NCI-H1930 (cell line): ENCODE results near the gene LYPD6.
"Not testable (repeated sequence)": the region's sequence is repeated elsewhere in the genome, so short reads cannot be mapped to it uniquely, and the experiment has no call there.

Experiments
- DNase-seq, 2 experiments: peaks; one replicate each; lab custom pipeline; 2025; lab: John Stamatoyannopoulos, UW

LYPD6 gene

GRCh38 chr2:149330127-149331022, at the start of gene LYPD6:
Gene LYPD6, plus strand, starts transcription at chr2:149330587. Its CDS starts 107,122 bp downstream, at chr2:149437709.
- peak; percentile 38 to 77 for DNase-seq

GRCh38 chr2:149281441-149281840, 48.9 kb upstream of the LYPD6 start:
- DNase-seq, result no peak

DNA sequence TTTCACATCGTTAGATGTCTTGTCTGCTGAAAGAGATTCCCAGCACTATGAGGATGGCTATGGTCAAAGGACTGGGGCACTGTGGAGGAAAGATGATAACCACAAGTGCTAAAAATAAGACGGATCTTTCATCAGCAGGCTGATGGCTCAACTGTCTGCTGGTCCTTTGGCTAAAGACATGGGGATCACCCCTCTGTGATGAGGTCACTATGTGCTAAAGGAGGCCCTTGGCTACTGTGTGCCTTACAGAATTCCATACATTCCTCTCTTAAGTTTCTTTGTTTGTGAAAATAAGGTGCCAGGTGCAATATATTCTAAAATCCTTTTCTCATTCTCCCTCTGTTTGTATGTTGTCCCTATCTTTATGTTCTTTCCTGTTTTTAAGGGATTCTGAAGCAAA, 39.7 kb upstream of the LYPD6 start:
- DNase-seq, result no peak

GRCh38 chr2:149291881-149292280, 38.5 kb upstream of the LYPD6 start:
- DNase-seq, result no peak

GRCh38 chr2:149296031-149296430, 34.4 kb upstream of the LYPD6 start:
- DNase-seq, result no peak

GRCh38 chr2:149307014-149307413, 23.4 kb upstream of the LYPD6 start:
- DNase-seq, result no peak

GRCh38 chr2:149310349-149310748, 20.0 kb upstream of the LYPD6 start:
- DNase-seq, result no peak

DNA sequence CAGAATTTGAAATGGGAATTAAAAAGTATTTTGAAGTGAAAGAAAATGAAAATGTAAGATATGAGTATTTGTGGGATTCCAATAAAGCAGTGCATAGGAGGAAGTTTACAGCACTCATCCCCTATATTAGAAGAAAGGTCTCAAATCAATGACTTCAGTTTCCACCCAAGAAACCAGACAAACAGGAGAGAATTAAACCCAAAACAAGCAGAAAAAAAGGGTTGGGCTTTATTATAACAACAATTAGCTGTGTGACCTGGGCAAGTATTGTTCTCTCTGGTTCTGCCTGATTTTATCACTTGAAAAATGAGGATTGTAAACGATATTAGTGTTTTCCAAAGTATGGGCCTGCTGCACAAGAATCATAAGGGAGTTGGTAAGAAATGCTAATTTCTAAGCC, 18.3 kb upstream of the LYPD6 start:
- DNase-seq, result no peak

DNA sequence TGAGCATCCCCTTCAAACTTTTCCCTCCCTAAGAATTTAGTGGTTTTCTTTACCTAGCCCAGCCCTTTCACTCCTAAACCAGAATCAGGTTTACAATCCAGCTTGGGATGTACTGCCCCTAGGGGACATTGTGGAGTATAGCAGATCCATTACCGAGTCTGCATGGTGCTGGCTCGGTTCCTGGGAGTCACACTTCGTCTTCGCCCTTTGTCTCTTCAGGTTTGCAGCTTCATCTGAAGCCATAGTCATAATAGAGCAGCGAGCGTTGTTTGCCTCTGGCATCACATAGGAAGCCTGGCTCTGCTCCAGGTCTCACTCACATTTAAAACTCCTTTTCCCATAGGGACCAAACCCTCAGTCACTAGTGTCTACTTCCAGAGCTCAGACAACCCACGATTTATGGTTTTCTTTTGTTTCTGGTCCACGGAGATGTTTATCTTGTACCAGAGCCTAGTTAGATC, 16.8 kb upstream of the LYPD6 start:
- peak; percentile 39 to 58 for DNase-seq

DNA sequence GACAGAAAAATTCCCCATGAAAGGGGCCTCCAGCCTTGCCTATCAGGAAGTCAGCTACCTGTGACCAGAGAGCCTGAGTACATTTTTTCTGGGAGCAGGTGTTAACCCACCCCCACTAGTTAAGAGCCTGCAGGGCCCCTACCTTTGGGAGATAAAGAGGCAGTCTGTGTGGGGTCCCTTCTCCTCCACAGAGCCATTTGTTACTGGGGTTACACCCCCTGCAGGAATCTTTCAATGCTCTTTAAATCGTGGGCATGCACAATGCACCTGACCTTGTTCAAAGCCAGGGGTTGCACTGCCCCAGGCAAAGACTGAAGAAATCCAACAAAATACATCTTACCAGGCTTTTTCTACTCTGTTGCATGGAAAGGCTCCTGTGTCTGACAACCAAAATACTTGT, 15.7 kb upstream of the LYPD6 start:
- no peak for DNase-seq

- no peak for DNase-seq
Observed at GRCh38 chr2:149315461-149315860, 14.9 kb upstream of the LYPD6 start.

DNA sequence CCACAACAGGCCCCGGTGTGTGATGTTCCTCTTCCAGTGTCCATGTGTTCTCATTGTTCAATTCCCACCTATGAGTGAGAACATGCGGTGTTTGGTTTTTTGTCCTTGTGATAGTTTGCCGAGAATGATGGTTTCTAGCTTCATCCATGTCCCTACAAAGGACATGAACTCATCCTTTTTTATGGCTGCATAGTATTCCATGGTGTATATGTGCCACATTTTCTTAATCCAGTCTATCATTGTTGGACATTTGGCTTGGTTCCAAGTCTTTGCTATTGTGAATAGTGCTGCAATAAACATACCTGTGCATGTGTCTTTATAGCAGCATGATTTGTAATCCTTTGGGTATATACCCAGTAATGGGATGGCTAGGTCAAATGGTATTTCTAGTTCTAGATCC, 11.8 kb upstream of the LYPD6 start:
- DNase-seq, result not testable (repeated sequence)

GRCh38 chr2:149320362-149320761, 10.0 kb upstream of the LYPD6 start:
- no peak for DNase-seq

DNA sequence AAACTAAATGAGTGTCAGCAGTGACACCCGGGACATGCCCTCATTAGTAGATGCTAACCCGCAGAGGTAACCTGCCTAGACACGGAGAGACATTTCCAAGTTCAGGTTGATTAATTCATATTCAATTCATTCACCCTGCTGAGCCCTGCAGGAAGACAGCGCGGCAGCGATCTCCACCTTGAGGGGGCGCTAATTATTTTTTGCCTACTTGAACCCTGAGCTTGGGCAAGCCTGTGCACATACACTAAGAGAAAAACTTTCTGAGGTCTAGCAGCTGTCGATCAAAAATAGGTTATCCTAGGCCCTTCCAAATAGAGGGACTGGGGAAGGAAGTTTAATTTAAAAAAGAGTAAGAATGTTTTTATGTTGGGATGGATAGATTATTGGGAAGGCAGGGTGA, 1.3 kb upstream of the LYPD6 start:
- DNase-seq, result peak in 1 of 2 experiments; percentile 11

DNA sequence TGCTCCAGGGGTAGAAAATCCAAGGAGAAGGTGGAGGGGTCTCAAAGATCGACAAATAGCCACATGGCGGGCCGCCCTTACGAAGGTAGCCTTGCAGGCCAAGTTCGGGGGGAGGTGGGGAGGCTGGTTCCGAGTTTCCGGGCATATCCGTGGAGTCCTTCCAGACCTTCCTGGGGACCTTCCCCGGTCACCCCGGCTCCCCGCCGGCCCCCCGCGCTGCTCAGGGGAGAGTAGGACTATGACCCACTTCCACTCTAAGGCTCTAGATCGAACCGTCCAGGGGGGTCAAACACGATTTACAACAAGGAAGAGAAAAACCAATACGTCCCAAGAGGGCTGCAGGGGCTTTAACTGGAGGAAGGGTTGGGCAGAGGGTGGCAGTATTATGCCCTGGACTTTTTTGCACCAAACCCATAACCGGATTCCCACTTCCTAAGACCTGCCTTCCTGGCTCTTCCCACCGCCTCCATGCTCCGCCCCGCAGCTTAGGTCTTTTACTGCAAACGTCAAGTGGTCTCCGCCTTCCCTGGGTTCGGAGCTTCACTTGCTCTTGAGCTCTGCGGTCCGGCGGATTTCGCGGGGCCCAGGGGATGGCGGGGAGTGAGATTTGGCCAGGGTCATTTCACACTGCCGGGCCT, 779 bp upstream of the LYPD6 start:
- DNase-seq, result peak; percentile 22 to 28

GRCh38 chr2:149331023-149331400, 625 bp downstream of the LYPD6 start:
- DNase-seq, result no peak

DNA sequence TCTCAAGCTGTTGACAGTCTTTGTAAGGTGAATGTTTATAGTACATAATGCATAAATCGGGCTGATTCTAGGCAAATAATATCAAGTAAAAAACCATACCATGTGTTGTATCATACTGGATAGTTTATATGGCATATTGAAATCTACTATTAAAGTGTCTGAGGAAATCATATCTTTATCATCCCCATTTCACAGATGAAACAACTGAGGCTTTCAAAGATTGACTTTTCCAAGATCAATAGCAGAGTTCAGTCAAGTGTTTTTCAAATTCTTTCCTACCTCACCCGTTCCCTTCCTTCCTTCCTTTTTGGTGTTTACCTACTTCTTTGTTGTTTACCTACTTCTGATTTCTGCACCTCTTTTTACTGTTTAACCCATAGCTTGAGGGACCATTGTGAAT, 2.0 kb downstream of the LYPD6 start:
- DNase-seq, result no peak

GRCh38 chr2:149333636-149334035, 3.2 kb downstream of the LYPD6 start:
- DNase-seq, result no peak

DNA sequence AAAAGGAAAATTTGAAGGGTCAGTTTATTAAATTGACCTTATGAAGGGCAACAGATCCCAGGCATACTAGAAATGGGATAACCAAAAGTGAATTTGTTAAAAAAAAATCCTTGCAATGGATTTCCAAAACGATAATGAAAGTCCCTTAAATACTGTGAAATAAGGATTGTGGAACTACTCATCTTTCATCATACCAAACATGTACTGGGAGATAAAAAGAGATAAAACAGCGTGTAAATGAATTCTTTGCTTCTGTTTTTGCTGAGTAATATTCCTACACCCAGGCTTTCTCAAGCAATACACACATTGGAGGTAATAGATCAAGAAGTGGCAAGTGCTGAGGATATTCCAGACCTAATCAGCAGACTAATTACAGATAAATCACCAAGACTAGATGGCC, 3.8 kb downstream of the LYPD6 start:
- DNase-seq, result no peak

GRCh38 chr2:149339324-149339723, 8.9 kb downstream of the LYPD6 start:
- no peak for DNase-seq

DNA sequence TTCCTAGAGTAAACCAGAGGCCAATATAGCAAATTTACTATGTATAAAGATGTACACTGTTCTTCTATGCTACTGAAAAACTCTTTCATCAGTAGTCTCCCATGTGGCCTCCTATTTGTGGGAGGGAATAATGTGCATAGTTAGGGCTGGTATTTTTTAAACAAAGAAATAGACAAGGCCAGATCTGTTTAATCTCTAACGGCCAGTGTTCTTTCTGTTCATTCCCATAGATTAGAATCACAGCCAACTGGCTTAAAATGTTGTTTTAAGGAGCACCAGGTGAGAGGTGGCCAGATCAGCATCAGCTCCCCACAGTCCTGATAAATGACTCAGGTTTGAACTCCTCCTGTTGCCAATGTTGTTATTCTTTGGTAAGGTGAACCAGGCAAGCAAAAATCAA, 12.1 kb downstream of the LYPD6 start:
- DNase-seq, result no peak

- DNase-seq, result no peak
Observed at GRCh38 chr2:149344105-149344504, 13.7 kb downstream of the LYPD6 start.

DNA sequence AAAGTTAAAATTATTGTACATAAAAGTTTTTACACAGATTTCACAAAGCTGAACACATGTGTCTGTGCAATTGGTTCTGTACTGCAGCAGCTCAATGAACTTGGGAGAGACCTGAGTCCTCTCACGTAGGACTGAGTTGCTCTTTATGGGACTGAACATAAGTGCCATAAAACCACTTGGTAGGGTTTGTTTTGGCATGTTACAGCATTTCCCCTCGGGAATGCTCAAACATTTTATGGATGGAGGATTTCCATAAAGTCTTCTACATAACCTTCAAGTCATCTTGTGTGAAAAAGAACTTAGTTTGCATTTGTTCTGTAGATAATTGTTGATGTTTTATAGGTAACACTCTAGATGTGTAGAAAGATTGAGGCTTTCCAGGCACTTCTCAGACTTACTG, 15.9 kb downstream of the LYPD6 start:
- DNase-seq, result no peak
